K562 (cell line): ENCODE results near the gene EPO. TPM values are rescaled to one million over a fixed set of nuclear protein-coding genes. Genes with fewer than 3 reads are reported as not detected.

Source experiments
- FOXJ2 ChIP-seq: fragments of 200-800 bp; sonication (Bioruptor generic); IDR thresholded peaks from 2 replicates; pipeline ENCODE4 v1.6.1; 2016; ENCODE audit warnings: missing genetic modification characterization, missing compliant biosample characterization
- NR2F6 ChIP-seq: fragments of 450-650 bp; formaldehyde crosslinking; IDR thresholded peaks from 2 replicates; pipeline ENCODE4 v1.4.0; 2020; ENCODE audit warnings: mild to moderate bottlenecking
- ZNF316 ChIP-seq: fragments of 450-650 bp; IDR thresholded peaks from 2 replicates; pipeline ENCODE4 v1.6.1; 2016
- polyA plus RNA-seq, 8 experiments: library from polyadenylated mRNA; depleted of rRNA in 4 of 8; stranded (reverse) in 5 of 8; unstranded in 3 of 8; fragments of >200 nt; fragmentation: Nextera tagmentation in 2 of 8; fragmentation: Illumina TruSeq in 1 of 8; extraction: Ambion mirVana in 2 of 8; extraction: Trizol in 1 of 8; gene quantifications; 2 replicates each; pipeline versions ENCODE4 v1.2.1 to v1.2.3, GENCODE V29; 2011 to 2014; ENCODE audit warnings: inconsistent platforms in 1 of 8, missing spikeins in 1 of 8
- total RNA-seq, 7 experiments: library from RNA; depleted of rRNA in 6 of 7; stranded (reverse); fragments of >200 nt in 6 of 7; fragmentation: Illumina TruSeq in 2 of 7; extraction: Trizol in 2 of 7; gene quantifications; 2 replicates each; pipeline versions ENCODE4 v1.2.1 to v1.2.3, GENCODE V29; 2011 to 2021; ENCODE audit warnings: low replicate concordance in 1 of 7
- TF ChIP-seq, protein P1 (sequence below): fragments of 200-600 bp; sonication (generic); IDR thresholded peaks from one replicate; pipeline ENCODE4 v1.6.1; 2012; ENCODE audit warnings: mild to moderate bottlenecking, low read depth, low read length, inconsistent platforms
- TF ChIP-seq, protein P2 (sequence below): fragments of 450-650 bp; IDR thresholded peaks from 2 replicates; pipeline ENCODE4 v1.6.1; 2017; ENCODE audit warnings: antibody characterized with exemption
- TF ChIP-seq, protein P3 (sequence below): fragments of 250-450 bp; sonication (Bioruptor Pico); IDR thresholded peaks from 2 replicates; pipeline ENCODE4 v1.4.0; 2020

Gene EPO
- total and polyA plus RNA-seq, 9 of the 15 experiments (the other 6 are each of a cell fraction or from before 2014, with no cell fraction given) = 0.06 to 0.41 (median 0.07) TPM; not detected in 6

DNA sequence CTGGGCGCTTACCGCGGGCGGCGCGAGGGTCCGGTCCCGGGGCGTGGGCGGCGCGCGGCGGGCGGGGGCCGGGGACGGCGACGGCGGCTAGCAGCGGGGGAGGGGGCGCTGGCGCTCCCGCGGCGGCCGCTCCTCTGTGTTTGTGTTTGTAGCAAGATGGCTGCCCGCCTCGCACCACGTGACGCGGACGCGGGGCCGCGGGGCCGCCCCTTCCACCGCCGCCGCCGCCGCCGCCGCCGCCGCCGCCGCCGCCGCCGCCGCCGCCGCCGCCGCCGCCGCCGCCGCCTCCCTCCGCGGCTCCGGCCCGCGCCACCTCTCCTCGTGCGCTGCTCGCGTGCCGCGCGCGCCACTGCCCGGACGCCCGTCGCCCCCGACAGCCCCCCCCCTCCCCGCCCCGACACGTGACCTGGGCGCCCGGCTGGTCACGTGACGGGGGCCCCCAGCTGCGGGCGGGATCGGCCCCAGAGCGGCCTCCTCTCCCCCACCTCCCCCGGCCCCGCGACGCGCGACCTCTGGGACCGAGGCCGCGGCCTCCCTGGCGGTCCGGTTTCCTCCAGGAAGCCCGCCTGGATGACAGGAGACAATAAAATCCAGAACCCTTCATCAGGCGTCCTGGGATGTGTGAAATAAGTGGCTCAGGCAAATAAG, 26.0 kb upstream of the EPO start, which contains the start of gene GIGYF1 (continued):
- TF ChIP-seq, protein P1, sequence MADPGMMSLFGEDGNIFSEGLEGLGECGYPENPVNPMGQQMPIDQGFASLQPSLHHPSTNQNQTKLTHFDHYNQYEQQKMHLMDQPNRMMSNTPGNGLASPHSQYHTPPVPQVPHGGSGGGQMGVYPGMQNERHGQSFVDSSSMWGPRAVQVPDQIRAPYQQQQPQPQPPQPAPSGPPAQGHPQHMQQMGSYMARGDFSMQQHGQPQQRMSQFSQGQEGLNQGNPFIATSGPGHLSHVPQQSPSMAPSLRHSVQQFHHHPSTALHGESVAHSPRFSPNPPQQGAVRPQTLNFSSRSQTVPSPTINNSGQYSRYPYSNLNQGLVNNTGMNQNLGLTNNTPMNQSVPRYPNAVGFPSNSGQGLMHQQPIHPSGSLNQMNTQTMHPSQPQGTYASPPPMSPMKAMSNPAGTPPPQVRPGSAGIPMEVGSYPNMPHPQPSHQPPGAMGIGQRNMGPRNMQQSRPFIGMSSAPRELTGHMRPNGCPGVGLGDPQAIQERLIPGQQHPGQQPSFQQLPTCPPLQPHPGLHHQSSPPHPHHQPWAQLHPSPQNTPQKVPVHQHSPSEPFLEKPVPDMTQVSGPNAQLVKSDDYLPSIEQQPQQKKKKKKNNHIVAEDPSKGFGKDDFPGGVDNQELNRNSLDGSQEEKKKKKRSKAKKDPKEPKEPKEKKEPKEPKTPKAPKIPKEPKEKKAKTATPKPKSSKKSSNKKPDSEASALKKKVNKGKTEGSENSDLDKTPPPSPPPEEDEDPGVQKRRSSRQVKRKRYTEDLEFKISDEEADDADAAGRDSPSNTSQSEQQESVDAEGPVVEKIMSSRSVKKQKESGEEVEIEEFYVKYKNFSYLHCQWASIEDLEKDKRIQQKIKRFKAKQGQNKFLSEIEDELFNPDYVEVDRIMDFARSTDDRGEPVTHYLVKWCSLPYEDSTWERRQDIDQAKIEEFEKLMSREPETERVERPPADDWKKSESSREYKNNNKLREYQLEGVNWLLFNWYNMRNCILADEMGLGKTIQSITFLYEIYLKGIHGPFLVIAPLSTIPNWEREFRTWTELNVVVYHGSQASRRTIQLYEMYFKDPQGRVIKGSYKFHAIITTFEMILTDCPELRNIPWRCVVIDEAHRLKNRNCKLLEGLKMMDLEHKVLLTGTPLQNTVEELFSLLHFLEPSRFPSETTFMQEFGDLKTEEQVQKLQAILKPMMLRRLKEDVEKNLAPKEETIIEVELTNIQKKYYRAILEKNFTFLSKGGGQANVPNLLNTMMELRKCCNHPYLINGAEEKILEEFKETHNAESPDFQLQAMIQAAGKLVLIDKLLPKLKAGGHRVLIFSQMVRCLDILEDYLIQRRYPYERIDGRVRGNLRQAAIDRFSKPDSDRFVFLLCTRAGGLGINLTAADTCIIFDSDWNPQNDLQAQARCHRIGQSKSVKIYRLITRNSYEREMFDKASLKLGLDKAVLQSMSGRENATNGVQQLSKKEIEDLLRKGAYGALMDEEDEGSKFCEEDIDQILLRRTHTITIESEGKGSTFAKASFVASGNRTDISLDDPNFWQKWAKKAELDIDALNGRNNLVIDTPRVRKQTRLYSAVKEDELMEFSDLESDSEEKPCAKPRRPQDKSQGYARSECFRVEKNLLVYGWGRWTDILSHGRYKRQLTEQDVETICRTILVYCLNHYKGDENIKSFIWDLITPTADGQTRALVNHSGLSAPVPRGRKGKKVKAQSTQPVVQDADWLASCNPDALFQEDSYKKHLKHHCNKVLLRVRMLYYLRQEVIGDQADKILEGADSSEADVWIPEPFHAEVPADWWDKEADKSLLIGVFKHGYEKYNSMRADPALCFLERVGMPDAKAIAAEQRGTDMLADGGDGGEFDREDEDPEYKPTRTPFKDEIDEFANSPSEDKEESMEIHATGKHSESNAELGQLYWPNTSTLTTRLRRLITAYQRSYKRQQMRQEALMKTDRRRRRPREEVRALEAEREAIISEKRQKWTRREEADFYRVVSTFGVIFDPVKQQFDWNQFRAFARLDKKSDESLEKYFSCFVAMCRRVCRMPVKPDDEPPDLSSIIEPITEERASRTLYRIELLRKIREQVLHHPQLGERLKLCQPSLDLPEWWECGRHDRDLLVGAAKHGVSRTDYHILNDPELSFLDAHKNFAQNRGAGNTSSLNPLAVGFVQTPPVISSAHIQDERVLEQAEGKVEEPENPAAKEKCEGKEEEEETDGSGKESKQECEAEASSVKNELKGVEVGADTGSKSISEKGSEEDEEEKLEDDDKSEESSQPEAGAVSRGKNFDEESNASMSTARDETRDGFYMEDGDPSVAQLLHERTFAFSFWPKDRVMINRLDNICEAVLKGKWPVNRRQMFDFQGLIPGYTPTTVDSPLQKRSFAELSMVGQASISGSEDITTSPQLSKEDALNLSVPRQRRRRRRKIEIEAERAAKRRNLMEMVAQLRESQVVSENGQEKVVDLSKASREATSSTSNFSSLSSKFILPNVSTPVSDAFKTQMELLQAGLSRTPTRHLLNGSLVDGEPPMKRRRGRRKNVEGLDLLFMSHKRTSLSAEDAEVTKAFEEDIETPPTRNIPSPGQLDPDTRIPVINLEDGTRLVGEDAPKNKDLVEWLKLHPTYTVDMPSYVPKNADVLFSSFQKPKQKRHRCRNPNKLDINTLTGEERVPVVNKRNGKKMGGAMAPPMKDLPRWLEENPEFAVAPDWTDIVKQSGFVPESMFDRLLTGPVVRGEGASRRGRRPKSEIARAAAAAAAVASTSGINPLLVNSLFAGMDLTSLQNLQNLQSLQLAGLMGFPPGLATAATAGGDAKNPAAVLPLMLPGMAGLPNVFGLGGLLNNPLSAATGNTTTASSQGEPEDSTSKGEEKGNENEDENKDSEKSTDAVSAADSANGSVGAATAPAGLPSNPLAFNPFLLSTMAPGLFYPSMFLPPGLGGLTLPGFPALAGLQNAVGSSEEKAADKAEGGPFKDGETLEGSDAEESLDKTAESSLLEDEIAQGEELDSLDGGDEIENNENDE = no peak
- no peak for TF ChIP-seq FOXJ2 (tag)
- no peak for TF ChIP-seq NR2F6 (CRISPR knock-in tag)
- TF ChIP-seq, protein P2, sequence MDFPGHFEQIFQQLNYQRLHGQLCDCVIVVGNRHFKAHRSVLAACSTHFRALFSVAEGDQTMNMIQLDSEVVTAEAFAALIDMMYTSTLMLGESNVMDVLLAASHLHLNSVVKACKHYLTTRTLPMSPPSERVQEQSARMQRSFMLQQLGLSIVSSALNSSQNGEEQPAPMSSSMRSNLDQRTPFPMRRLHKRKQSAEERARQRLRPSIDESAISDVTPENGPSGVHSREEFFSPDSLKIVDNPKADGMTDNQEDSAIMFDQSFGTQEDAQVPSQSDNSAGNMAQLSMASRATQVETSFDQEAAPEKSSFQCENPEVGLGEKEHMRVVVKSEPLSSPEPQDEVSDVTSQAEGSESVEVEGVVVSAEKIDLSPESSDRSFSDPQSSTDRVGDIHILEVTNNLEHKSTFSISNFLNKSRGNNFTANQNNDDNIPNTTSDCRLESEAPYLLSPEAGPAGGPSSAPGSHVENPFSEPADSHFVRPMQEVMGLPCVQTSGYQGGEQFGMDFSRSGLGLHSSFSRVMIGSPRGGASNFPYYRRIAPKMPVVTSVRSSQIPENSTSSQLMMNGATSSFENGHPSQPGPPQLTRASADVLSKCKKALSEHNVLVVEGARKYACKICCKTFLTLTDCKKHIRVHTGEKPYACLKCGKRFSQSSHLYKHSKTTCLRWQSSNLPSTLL = no peak
- TF ChIP-seq ZNF316 = no peak
- TF ChIP-seq, protein P3, sequence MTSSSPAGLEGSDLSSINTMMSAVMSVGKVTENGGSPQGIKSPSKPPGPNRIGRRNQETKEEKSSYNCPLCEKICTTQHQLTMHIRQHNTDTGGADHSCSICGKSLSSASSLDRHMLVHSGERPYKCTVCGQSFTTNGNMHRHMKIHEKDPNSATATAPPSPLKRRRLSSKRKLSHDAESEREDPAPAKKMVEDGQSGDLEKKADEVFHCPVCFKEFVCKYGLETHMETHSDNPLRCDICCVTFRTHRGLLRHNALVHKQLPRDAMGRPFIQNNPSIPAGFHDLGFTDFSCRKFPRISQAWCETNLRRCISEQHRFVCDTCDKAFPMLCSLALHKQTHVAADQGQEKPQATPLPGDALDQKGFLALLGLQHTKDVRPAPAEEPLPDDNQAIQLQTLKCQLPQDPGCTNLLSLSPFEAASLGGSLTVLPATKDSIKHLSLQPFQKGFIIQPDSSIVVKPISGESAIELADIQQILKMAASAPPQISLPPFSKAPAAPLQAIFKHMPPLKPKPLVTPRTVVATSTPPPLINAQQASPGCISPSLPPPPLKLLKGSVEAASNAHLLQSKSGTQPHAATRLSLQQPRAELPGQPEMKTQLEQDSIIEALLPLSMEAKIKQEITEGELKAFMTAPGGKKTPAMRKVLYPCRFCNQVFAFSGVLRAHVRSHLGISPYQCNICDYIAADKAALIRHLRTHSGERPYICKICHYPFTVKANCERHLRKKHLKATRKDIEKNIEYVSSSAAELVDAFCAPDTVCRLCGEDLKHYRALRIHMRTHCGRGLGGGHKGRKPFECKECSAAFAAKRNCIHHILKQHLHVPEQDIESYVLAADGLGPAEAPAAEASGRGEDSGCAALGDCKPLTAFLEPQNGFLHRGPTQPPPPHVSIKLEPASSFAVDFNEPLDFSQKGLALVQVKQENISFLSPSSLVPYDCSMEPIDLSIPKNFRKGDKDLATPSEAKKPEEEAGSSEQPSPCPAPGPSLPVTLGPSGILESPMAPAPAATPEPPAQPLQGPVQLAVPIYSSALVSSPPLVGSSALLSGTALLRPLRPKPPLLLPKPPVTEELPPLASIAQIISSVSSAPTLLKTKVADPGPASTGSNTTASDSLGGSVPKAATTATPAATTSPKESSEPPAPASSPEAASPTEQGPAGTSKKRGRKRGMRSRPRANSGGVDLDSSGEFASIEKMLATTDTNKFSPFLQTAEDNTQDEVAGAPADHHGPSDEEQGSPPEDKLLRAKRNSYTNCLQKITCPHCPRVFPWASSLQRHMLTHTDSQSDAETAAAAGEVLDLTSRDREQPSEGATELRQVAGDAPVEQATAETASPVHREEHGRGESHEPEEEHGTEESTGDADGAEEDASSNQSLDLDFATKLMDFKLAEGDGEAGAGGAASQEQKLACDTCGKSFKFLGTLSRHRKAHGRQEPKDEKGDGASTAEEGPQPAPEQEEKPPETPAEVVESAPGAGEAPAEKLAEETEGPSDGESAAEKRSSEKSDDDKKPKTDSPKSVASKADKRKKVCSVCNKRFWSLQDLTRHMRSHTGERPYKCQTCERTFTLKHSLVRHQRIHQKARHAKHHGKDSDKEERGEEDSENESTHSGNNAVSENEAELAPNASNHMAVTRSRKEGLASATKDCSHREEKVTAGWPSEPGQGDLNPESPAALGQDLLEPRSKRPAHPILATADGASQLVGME (CRISPR knock-in tag) = no peak
